GM19239 (cell line): Measurements from ENCODE around the gene INHBC.
"Not testable (repeated sequence)": the region's sequence is repeated elsewhere in the genome, so short reads cannot be mapped to it uniquely, and the experiment has no call there.

Experiments
- DNase-seq: peaks from one replicate; pipeline ENCODE4 v3.0.0; 2011; ENCODE audit warnings: low spot score; ENCODE audit not compliant: insufficient read length
- FAIRE-seq: peaks from 2 replicates; lab custom pipeline; 2011; peaks lifted over from hg19 to GRCh38; lab: Jason Lieb, UNC

Gene INHBC

GRCh38 chr12:57434517-57435223, at the start of gene INHBC:
Gene INHBC (plus strand): TSS chr12:57434784. CDS start chr12:57434887, 103 bp downstream.
- DNase-seq (no peak), FAIRE-seq (no peak)

- no peak for DNase-seq
- no peak for FAIRE-seq
These were observed 49.0 kb upstream of the INHBC start for GRCh38 chr12:57385586-57385985.

- DNase-seq (no peak), FAIRE-seq (no peak)
These were observed 48.3 kb upstream of the INHBC start for GRCh38 chr12:57386187-57386720.

- FAIRE-seq (no peak), DNase-seq (no peak)
These were observed 46.2 kb upstream of the INHBC start for GRCh38 chr12:57388425-57388824.

- DNase-seq, result no peak
- no peak for FAIRE-seq
These were observed 45.6 kb upstream of the INHBC start for GRCh38 chr12:57389033-57389432.

GRCh38 chr12:57390174-57390573, 44.4 kb upstream of the INHBC start:
- no peak for FAIRE-seq
- DNase-seq, result no peak

GRCh38 chr12:57395121-57395520, 39.5 kb upstream of the INHBC start:
- FAIRE-seq (no peak), DNase-seq (no peak)

GRCh38 chr12:57397441-57397840, 37.1 kb upstream of the INHBC start:
- FAIRE-seq, result no peak

GRCh38 chr12:57399718-57400463, 34.7 kb upstream of the INHBC start:
- not testable (repeated sequence) for FAIRE-seq, DNase-seq

More at GRCh38 chr12:57397441-57397840, 37.1 kb upstream of the INHBC start:
- no peak for DNase-seq

GRCh38 chr12:57401165-57401564, 33.4 kb upstream of the INHBC start:
- DNase-seq, result no peak
- FAIRE-seq, result no peak

- FAIRE-seq, DNase-seq: not testable (repeated sequence)
These were observed 32.4 kb upstream of the INHBC start for GRCh38 chr12:57402156-57402555.

GRCh38 chr12:57404966-57405640, 29.5 kb upstream of the INHBC start:
- FAIRE-seq (no peak), DNase-seq (no peak)

GRCh38 chr12:57410534-57410933, 24.1 kb upstream of the INHBC start:
- no peak for FAIRE-seq
- no peak for DNase-seq

GRCh38 chr12:57414160-57414559, 20.4 kb upstream of the INHBC start:
- FAIRE-seq, DNase-seq: not testable (repeated sequence)

- DNase-seq (no peak), FAIRE-seq (no peak)
These were observed 19.5 kb upstream of the INHBC start for GRCh38 chr12:57415088-57415487.

- FAIRE-seq, result no peak
- DNase-seq, result no peak
These were observed 18.3 kb upstream of the INHBC start for GRCh38 chr12:57416039-57416996.

GRCh38 chr12:57418255-57418654, 16.3 kb upstream of the INHBC start:
- FAIRE-seq (no peak), DNase-seq (no peak)

GRCh38 chr12:57419495-57419894, 15.1 kb upstream of the INHBC start:
- DNase-seq, result no peak
- no peak for FAIRE-seq

GRCh38 chr12:57420482-57420881, 14.1 kb upstream of the INHBC start:
- DNase-seq, result no peak
- FAIRE-seq, result no peak

GRCh38 chr12:57426948-57427347, 7.6 kb upstream of the INHBC start:
- FAIRE-seq, DNase-seq: not testable (repeated sequence)
